ENCODE results near the gene WTAP. TPM values are rescaled to one million over a fixed set of nuclear protein-coding genes. Genes with fewer than 3 reads are reported as not detected.
A peak's percentile ranks its signal among the peaks of the same experiment; 100 is the strongest.

WTAP gene
- total and polyA plus RNA-seq, 2 experiments from 2014 or later: 108 to 121 TPM

GRCh38 chr6:159753081-159753872 is 26.0 kb downstream of the WTAP start:
- Histone ChIP-seq H3K4me1 (ENCODE audit: insufficient read depth) (no peaks in the 10 kb centered on the region), H3K9me2 (ENCODE audit: insufficient read depth) (no peaks in the 10 kb centered on the region), H3K27me3 (ENCODE audit: insufficient read depth) (no peaks in the 10 kb centered on the region), H4K20me1 (replicated peaks; ENCODE audit: insufficient read depth) (no peaks in the 10 kb centered on the region), H3K27ac (ENCODE audit: low read depth) (no peak overlapping the region), H3F3A (replicated peaks; ENCODE audit: low read depth) (peaks cover 2% of the 10 kb centered on the region; the same call in 1 of the 2 replicates), H3K4me2 (no peak overlapping the region), H3K79me2 (replicated peaks; ENCODE audit: insufficient read depth) (peaks cover 13% of the 10 kb centered on the region), H3K4me3 (no peak overlapping the region), H2AFZ (no peak overlapping the region), H3K36me3 (ENCODE audit: insufficient read depth) (peaks cover 66% of the 10 kb centered on the region; the same call in 1 of the 2 replicates)
- H3K27me3 Mint-ChIP-seq (ENCODE audit: insufficient read depth, low read depth, poor library complexity): no peaks in the 10 kb centered on the region
- TF ChIP-seq ETS1 (IDR thresholded peaks at IDR 0.05): no peak
- no peak for TF ChIP-seq JUNB (IDR thresholded peaks at IDR 0.05; ENCODE audit: unreplicated experiment)
- H3K27ac Mint-ChIP-seq: no peak overlapping the region
- H3K36me3 Mint-ChIP-seq (ENCODE audit: low read depth): peaks cover 90% of the 10 kb centered on the region
- H3K4me1 Mint-ChIP-seq: peaks cover 6% of the 10 kb centered on the region; the same call in 1 of the 3 replicates
- ATAC-seq: no peak
- no peak overlapping the region for H3K4me3 Mint-ChIP-seq
- no peaks in the 10 kb centered on the region for H3K9me3 Mint-ChIP-seq
- DNase-seq (ENCODE audit: low spot score): no peak

GRCh38 chr6:159754401-159754800 is 27.1 kb downstream of the WTAP start:
- no peaks in the 10 kb centered on the region for H3K27me3 ChIP-seq (ENCODE audit: insufficient read depth)
- 0 out of 2 replicates have a peak, but pooled peaks cover under 1% of the 10 kb centered on the region for H3K4me1 ChIP-seq (ENCODE audit: insufficient read depth)
- peaks cover 59% of the 10 kb centered on the region; the same call in 1 of the 2 replicates for H3K36me3 ChIP-seq (ENCODE audit: insufficient read depth)
- no peak overlapping the region for H3K4me3 ChIP-seq
- H2AFZ ChIP-seq: no peak overlapping the region
- ATAC-seq (no peak), DNase-seq (ENCODE audit: low spot score) (no peak)
- Mint-ChIP-seq H3K36me3 (ENCODE audit: low read depth) (peaks cover 85% of the 10 kb centered on the region), H3K27me3 (ENCODE audit: insufficient read depth, low read depth, poor library complexity) (no peaks in the 10 kb centered on the region), H3K4me3 (no peak overlapping the region), H3K9me3 (no peaks in the 10 kb centered on the region), H3K4me1 (peaks cover 11% of the 10 kb centered on the region), H3K27ac (no peak overlapping the region)
- H3K4me2 ChIP-seq: no peak overlapping the region
- H3K79me2 ChIP-seq (replicated peaks; ENCODE audit: insufficient read depth): peaks cover 16% of the 10 kb centered on the region; the same call in 1 of the 2 replicates
- H3K9me2 ChIP-seq (ENCODE audit: insufficient read depth): no peaks in the 10 kb centered on the region
- no peak for TF ChIP-seq CTCF (conservative IDR thresholded peaks at IDR 0.05; ENCODE audit: low read depth in 2 of 2)
- TF ChIP-seq EZH2 (IDR thresholded peaks at IDR 0.05; ENCODE audit: low read depth, unreplicated experiment): no peak
- TF ChIP-seq ETS1 (IDR thresholded peaks at IDR 0.05): no peak
- no peak for TF ChIP-seq POLR2AphosphoS5 (IDR thresholded peaks at IDR 0.05; ENCODE audit: low read depth)
- no peak for TF ChIP-seq ZNF331 (CRISPR knock-in tag; IDR thresholded peaks at IDR 0.05; ENCODE audit: low read depth)
- TF ChIP-seq ZNF114 (CRISPR knock-in tag; IDR thresholded peaks at IDR 0.05): no peak
- TF ChIP-seq JUNB (IDR thresholded peaks at IDR 0.05; ENCODE audit: unreplicated experiment): no peak
- TF ChIP-seq CREB1 (CRISPR knock-in tag; IDR thresholded peaks at IDR 0.05; ENCODE audit: low read depth): no peak
- peaks cover 2% of the 10 kb centered on the region; the same call in 1 of the 2 replicates for H3F3A ChIP-seq (replicated peaks; ENCODE audit: low read depth)
- no peaks in the 10 kb centered on the region for H4K20me1 ChIP-seq (replicated peaks; ENCODE audit: insufficient read depth)
- 0 out of 2 replicates have a peak overlapping the region, but pooled peaks have one; percentile 17 for H3K27ac ChIP-seq (ENCODE audit: low read depth)

All from GM23338 (cell line).